ENCODE data around the gene CNMD. TPM values are rescaled to one million over a fixed set of nuclear protein-coding genes. Genes with fewer than 3 reads are reported as not detected.

CNMD gene
- total and polyA plus RNA-seq, 2 of the 8 experiments (the other 6 are each of a cell fraction or from before 2014, with no cell fraction given): 87.4 to 113 TPM

DNA sequence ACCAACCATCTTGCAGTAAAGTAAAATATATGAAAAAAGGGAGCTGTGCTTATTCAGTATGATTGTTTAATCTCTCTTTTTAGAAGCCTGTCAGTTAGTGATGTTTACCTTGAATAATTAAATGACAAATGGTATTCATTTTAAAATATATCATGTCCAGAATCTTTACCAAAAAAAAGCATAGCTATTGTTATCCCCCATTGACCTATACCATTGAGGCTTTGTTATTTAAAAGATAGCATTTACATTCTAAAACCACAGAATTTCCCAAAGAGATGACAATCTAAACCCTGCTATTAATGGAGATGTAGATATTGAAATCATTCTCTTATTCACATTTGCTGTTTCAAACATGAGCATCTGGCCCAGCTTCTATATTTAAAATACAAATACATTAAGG lies 2.2 kb downstream of the CNMD start (continued):
- TF ChIP-seq, protein P1, sequence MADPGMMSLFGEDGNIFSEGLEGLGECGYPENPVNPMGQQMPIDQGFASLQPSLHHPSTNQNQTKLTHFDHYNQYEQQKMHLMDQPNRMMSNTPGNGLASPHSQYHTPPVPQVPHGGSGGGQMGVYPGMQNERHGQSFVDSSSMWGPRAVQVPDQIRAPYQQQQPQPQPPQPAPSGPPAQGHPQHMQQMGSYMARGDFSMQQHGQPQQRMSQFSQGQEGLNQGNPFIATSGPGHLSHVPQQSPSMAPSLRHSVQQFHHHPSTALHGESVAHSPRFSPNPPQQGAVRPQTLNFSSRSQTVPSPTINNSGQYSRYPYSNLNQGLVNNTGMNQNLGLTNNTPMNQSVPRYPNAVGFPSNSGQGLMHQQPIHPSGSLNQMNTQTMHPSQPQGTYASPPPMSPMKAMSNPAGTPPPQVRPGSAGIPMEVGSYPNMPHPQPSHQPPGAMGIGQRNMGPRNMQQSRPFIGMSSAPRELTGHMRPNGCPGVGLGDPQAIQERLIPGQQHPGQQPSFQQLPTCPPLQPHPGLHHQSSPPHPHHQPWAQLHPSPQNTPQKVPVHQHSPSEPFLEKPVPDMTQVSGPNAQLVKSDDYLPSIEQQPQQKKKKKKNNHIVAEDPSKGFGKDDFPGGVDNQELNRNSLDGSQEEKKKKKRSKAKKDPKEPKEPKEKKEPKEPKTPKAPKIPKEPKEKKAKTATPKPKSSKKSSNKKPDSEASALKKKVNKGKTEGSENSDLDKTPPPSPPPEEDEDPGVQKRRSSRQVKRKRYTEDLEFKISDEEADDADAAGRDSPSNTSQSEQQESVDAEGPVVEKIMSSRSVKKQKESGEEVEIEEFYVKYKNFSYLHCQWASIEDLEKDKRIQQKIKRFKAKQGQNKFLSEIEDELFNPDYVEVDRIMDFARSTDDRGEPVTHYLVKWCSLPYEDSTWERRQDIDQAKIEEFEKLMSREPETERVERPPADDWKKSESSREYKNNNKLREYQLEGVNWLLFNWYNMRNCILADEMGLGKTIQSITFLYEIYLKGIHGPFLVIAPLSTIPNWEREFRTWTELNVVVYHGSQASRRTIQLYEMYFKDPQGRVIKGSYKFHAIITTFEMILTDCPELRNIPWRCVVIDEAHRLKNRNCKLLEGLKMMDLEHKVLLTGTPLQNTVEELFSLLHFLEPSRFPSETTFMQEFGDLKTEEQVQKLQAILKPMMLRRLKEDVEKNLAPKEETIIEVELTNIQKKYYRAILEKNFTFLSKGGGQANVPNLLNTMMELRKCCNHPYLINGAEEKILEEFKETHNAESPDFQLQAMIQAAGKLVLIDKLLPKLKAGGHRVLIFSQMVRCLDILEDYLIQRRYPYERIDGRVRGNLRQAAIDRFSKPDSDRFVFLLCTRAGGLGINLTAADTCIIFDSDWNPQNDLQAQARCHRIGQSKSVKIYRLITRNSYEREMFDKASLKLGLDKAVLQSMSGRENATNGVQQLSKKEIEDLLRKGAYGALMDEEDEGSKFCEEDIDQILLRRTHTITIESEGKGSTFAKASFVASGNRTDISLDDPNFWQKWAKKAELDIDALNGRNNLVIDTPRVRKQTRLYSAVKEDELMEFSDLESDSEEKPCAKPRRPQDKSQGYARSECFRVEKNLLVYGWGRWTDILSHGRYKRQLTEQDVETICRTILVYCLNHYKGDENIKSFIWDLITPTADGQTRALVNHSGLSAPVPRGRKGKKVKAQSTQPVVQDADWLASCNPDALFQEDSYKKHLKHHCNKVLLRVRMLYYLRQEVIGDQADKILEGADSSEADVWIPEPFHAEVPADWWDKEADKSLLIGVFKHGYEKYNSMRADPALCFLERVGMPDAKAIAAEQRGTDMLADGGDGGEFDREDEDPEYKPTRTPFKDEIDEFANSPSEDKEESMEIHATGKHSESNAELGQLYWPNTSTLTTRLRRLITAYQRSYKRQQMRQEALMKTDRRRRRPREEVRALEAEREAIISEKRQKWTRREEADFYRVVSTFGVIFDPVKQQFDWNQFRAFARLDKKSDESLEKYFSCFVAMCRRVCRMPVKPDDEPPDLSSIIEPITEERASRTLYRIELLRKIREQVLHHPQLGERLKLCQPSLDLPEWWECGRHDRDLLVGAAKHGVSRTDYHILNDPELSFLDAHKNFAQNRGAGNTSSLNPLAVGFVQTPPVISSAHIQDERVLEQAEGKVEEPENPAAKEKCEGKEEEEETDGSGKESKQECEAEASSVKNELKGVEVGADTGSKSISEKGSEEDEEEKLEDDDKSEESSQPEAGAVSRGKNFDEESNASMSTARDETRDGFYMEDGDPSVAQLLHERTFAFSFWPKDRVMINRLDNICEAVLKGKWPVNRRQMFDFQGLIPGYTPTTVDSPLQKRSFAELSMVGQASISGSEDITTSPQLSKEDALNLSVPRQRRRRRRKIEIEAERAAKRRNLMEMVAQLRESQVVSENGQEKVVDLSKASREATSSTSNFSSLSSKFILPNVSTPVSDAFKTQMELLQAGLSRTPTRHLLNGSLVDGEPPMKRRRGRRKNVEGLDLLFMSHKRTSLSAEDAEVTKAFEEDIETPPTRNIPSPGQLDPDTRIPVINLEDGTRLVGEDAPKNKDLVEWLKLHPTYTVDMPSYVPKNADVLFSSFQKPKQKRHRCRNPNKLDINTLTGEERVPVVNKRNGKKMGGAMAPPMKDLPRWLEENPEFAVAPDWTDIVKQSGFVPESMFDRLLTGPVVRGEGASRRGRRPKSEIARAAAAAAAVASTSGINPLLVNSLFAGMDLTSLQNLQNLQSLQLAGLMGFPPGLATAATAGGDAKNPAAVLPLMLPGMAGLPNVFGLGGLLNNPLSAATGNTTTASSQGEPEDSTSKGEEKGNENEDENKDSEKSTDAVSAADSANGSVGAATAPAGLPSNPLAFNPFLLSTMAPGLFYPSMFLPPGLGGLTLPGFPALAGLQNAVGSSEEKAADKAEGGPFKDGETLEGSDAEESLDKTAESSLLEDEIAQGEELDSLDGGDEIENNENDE (IDR thresholded peaks at IDR 0.05; ENCODE audit: insufficient replicate concordance, low read length): peak; percentile 64
- TF ChIP-seq GABPA (IDR thresholded peaks at IDR 0.05; ENCODE audit: borderline replicate concordance, insufficient read depth, low read length): no peak
- no peak for TF ChIP-seq HDAC6 (IDR thresholded peaks at IDR 0.05; ENCODE audit: low read depth, low read length)

Data from H1 (cell line).